CD1c-positive myeloid dendritic cell (primary cell): ENCODE data around the gene CRMP1.

Source experiments
- DNase-seq: peaks from one replicate; pipeline ENCODE4 v3.0.0-alpha.2; 2016; ENCODE audit errors: extremely low spot score

The CRMP1 gene

GRCh38 chr4:5919571-5919970 lies 26.7 kb upstream of the CRMP1 start:
- DNase-seq: no peak

- DNase-seq: no peak
Measured at GRCh38 chr4:5919044-5919443, 26.2 kb upstream of the CRMP1 start.

- DNase-seq: no peak
Measured at GRCh38 chr4:5918331-5918985, 25.6 kb upstream of the CRMP1 start.

- no peak for DNase-seq
Measured at GRCh38 chr4:5917672-5918071, 24.8 kb upstream of the CRMP1 start.

- DNase-seq: no peak
Measured at GRCh38 chr4:5916229-5916628, 23.3 kb upstream of the CRMP1 start.

GRCh38 chr4:5913454-5913853 lies 20.6 kb upstream of the CRMP1 start:
- no peak for DNase-seq

GRCh38 chr4:5912614-5913019 lies 19.7 kb upstream of the CRMP1 start:
- no peak for DNase-seq

GRCh38 chr4:5908876-5909427 lies 16.1 kb upstream of the CRMP1 start:
- no peak for DNase-seq

GRCh38 chr4:5906191-5906590 lies 13.3 kb upstream of the CRMP1 start:
- DNase-seq: no peak

- DNase-seq: no peak
Measured at GRCh38 chr4:5905714-5906113, 12.8 kb upstream of the CRMP1 start.

GRCh38 chr4:5900844-5901243 lies 8.0 kb upstream of the CRMP1 start:
- no peak for DNase-seq

- no peak for DNase-seq
Measured at GRCh38 chr4:5899881-5900280, 7.0 kb upstream of the CRMP1 start.

GRCh38 chr4:5899396-5899795 lies 6.5 kb upstream of the CRMP1 start:
- DNase-seq: no peak

GRCh38 chr4:5897674-5898073 lies 4.8 kb upstream of the CRMP1 start:
- DNase-seq: no peak

GRCh38 chr4:5895287-5895686 lies 2.4 kb upstream of the CRMP1 start:
- DNase-seq: no peak

GRCh38 chr4:5894266-5894665 lies 1.4 kb upstream of the CRMP1 start:
- no peak for DNase-seq

- no peak for DNase-seq
Measured at GRCh38 chr4:5893591-5893990, 705 bp upstream of the CRMP1 start.

- DNase-seq: no peak
Measured at GRCh38 chr4:5892323-5893003, 423 bp downstream of the CRMP1 start.

GRCh38 chr4:5891563-5892322 lies 1.1 kb downstream of the CRMP1 start:
- no peak for DNase-seq

GRCh38 chr4:5890063-5890727 lies 2.7 kb downstream of the CRMP1 start:
- DNase-seq: no peak

GRCh38 chr4:5889002-5889696 lies 3.7 kb downstream of the CRMP1 start:
- DNase-seq: no peak
